SJSA1 (cell line): ENCODE measurements around the gene SATB2. TPM values are rescaled to one million over a fixed set of nuclear protein-coding genes. Genes with fewer than 3 reads are reported as not detected.

Experiments
- DNase-seq, 2 experiments: peaks; one replicate each; pipeline ENCODE4 v3.0.0-alpha.2; 2015 to 2020; ENCODE audit warnings: low spot score in 2 of 2, low read depth in 1 of 2
- H3K27ac ChIP-seq: fragments of 250-450 bp; sonication (Bioruptor Pico); 2 replicates; pipeline ENCODE4 v1.5.1; 2020; ENCODE audit warnings: mild to moderate bottlenecking, moderate library complexity
- H3K27me3 ChIP-seq: fragments of 250-450 bp; sonication (Bioruptor Pico); replicated peaks from 2 replicates; pipeline ENCODE4 v1.5.1; 2020; ENCODE audit warnings: mild to moderate bottlenecking, moderate library complexity
- H3K36me3 ChIP-seq: fragments of 250-450 bp; sonication (Bioruptor Pico); 2 replicates; pipeline ENCODE4 v1.5.1; 2020; ENCODE audit warnings: mild to moderate bottlenecking
- H3K4me1 ChIP-seq: fragments of 250-450 bp; sonication (Bioruptor Pico); replicated peaks from 2 replicates; pipeline ENCODE4 v1.6.1; 2021; ENCODE audit warnings: mild to moderate bottlenecking
- H3K4me3 ChIP-seq: fragments of 250-450 bp; sonication (Bioruptor Pico); 2 replicates; pipeline ENCODE4 v1.5.1; 2020; ENCODE audit warnings: mild to moderate bottlenecking
- H3K9me3 ChIP-seq: fragments of 250-450 bp; sonication (Bioruptor Pico); replicated peaks from 2 replicates; pipeline ENCODE4 v1.5.1; 2020; ENCODE audit warnings: mild to moderate bottlenecking
- total RNA-seq: library from RNA; depleted of rRNA; stranded (reverse); fragments of >200 nt; shearing (Covaris generic); gene quantifications from 2 replicates; pipeline ENCODE4 v1.2.3, GENCODE V29; 2014

Gene SATB2
- total RNA-seq, 1 experiment from 2014 or later = 11.0 TPM

GRCh38 chr2:199306116-199306515 lies 151.6 kb downstream of the SATB2 start:
- no peak for DNase-seq
- H3K27me3 ChIP-seq = no peaks in the 10 kb centered on the region
- no peak overlapping the region for H3K4me3 ChIP-seq
- no peaks in the 10 kb centered on the region for H3K9me3 ChIP-seq
- peaks cover 31% of the 10 kb centered on the region for H3K4me1 ChIP-seq
- H3K36me3 ChIP-seq = peaks cover 13% of the 10 kb centered on the region; the same call in 1 of the 2 replicates
- H3K27ac ChIP-seq = no peak overlapping the region

- Histone ChIP-seq H3K36me3 (peaks cover 13% of the 10 kb centered on the region; the same call in 1 of the 2 replicates), H3K27ac (peak overlapping the region; percentile 100), H3K27me3 (no peaks in the 10 kb centered on the region), H3K4me1 (peaks cover 31% of the 10 kb centered on the region), H3K4me3 (no peak overlapping the region), H3K9me3 (no peaks in the 10 kb centered on the region)
- DNase-seq = peak; percentile 87 to 97
Measured at GRCh38 chr2:199303728-199304177, 154.0 kb downstream of the SATB2 start.

DNA sequence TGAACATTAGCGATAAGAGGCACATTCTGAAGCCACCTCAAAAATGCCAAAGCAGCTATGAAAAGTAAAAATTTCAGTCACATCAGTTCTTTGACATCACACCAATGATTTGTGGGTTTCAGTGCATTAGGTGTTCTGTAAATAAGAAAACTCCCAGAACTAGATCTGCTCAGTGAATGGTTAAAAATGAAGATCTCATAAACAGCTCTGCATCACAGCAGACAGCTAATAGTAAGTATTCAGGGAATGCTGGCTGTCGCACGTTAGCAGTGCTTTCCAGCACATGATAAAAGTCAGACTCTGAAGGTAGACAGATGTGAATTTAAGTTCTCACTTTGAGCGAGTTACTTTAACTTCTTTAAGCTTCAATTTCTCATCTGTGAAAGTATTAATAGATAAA lies 154.9 kb downstream of the SATB2 start:
- Histone ChIP-seq H3K27me3 (no peaks in the 10 kb centered on the region), H3K9me3 (no peaks in the 10 kb centered on the region), H3K36me3 (peaks cover 13% of the 10 kb centered on the region; the same call in 1 of the 2 replicates), H3K27ac (peak overlapping the region; percentile 100), H3K4me1 (peaks cover 31% of the 10 kb centered on the region), H3K4me3 (no peak overlapping the region)
- peak; percentile 53 to 82 for DNase-seq

DNA sequence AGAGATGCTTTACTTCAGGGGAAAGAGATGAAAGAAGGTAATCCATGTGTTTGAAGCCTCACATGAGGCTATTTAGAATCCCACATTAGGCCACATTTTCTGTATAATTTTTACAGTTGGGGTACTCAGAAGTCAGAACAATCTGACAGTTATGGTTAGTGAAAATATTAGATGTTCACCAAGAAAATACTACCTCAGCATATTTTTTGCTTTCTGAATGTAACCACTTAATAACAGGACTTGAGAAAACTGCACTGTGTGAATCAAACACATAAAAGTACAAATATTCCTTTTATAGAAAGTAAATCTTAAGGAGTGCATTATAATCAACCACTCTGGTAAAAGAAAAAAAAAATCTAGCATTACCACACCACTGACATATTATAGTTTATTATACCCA lies 169.3 kb downstream of the SATB2 start:
- no peaks in the 10 kb centered on the region for H3K9me3 ChIP-seq
- no peak for DNase-seq
- no peak overlapping the region for H3K27ac ChIP-seq
- no peaks in the 10 kb centered on the region for H3K27me3 ChIP-seq
- H3K4me1 ChIP-seq = no peaks in the 10 kb centered on the region
- H3K36me3 ChIP-seq = peaks cover 3% of the 10 kb centered on the region; the same call in 1 of the 2 replicates
- no peak overlapping the region for H3K4me3 ChIP-seq

DNA sequence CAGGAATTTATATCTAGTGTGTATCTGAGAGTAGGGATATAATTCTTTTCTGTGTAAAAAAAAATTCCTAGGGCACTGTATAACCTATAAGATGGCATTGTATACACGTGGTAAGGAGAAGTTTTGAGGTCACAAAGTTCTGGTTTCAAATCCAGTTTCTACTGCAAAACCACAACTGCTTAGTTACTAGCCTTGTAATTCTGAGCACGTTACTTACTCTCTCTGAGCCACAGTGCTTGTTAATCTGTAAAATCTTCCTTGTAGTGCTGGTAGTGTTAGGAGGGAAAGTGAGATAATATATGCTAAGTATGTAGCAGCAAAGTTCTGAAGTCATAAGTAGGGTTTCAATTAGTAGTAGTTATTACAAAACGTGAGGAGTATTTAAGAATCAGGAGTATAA lies 175.4 kb downstream of the SATB2 start:
- Histone ChIP-seq H3K4me3 (no peak overlapping the region), H3K4me1 (0 out of 2 replicates have a peak, but pooled peaks cover 3% of the 10 kb centered on the region), H3K27me3 (no peaks in the 10 kb centered on the region), H3K9me3 (no peaks in the 10 kb centered on the region), H3K27ac (no peak overlapping the region), H3K36me3 (peaks cover 3% of the 10 kb centered on the region; the same call in 1 of the 2 replicates)
- DNase-seq = no peak

DNA sequence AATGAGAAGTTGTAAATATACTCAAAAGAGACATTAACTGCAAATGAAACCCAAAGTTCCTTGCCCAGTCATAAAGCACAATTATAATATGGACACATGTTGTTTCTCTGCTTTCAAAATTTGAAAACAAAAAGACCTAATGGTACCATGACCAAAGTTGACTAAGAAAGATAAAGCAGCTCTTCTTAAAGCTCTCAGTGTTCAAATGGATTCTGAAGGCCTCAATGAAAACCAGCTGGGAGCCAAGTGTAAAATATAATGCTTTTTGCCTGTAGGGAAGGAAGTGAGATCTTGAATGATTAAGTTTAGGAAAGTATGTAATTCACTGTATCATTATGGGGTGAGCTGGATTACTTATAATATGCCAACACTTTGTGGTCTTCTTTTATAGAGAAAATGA lies 178.6 kb downstream of the SATB2 start:
- H3K4me3 ChIP-seq = no peak overlapping the region
- no peak for DNase-seq
- no peaks in the 10 kb centered on the region for H3K27me3 ChIP-seq
- H3K9me3 ChIP-seq = no peaks in the 10 kb centered on the region
- H3K27ac ChIP-seq = no peak overlapping the region
- H3K4me1 ChIP-seq = 0 out of 2 replicates have a peak, but pooled peaks cover 5% of the 10 kb centered on the region
- H3K36me3 ChIP-seq = peaks cover 3% of the 10 kb centered on the region; the same call in 1 of the 2 replicates

DNA sequence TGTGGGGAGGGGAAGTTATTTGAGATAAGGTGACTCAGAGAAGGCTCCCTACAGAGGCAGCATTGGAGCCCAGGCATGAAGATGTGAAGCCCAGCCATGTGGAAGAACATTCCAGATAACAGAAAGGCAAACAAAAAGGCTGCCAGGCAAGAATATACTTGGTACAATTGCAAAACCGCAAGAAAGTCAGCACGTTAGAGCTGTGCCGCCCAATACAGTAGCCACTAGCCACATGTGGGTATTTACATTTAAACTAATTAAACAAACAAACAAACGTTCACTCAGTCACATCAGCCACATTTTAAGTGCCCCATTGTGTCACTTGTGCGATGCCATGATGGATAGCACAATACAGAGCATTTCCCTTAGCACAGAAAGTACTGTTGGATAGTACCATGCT lies 179.6 kb downstream of the SATB2 start:
- H3K4me3 ChIP-seq = no peak overlapping the region
- H3K27me3 ChIP-seq = no peaks in the 10 kb centered on the region
- peak in 1 of 2 experiments; percentile 9 for DNase-seq
- no peak overlapping the region for H3K27ac ChIP-seq
- no peaks in the 10 kb centered on the region for H3K9me3 ChIP-seq
- no peaks in the 10 kb centered on the region for H3K36me3 ChIP-seq
- peaks cover 8% of the 10 kb centered on the region for H3K4me1 ChIP-seq

DNA sequence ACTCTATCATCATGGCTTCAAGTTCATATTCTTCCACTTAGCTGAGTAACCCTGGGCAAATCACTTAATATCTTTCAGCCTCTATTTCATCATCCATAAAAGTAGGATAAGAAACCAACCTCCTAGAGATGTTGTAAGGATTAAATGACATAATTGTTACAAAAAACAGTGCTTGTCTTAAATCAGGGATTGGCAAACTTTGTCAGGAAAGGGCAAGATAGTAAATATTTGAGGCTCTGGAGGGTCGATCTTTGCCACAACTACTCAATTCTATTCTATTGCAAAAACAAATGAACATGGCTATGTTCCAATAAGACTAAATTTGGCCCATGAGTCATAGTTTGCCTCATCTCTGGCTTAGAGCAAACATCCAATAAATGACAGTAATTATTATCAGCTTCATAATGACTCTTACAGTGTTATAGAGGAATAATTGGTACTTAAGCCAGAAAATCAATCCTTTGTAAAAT lies 184.7 kb downstream of the SATB2 start:
- Histone ChIP-seq H3K36me3 (peaks cover 6% of the 10 kb centered on the region), H3K9me3 (no peaks in the 10 kb centered on the region), H3K4me1 (peaks cover 34% of the 10 kb centered on the region), H3K4me3 (no peak overlapping the region), H3K27ac (no peak overlapping the region), H3K27me3 (no peaks in the 10 kb centered on the region)
- DNase-seq = peak in 1 of 2 experiments; percentile 23

- H3K36me3 ChIP-seq = no peaks in the 10 kb centered on the region
- peaks cover 7% of the 10 kb centered on the region; the same call in 1 of the 2 replicates for H3K4me1 ChIP-seq
Measured at GRCh38 chr2:199261936-199262335, 195.8 kb downstream of the SATB2 start.

GRCh38 chr2:199261239-199261638 lies 196.5 kb downstream of the SATB2 start:
- Histone ChIP-seq H3K4me1 (peaks cover 7% of the 10 kb centered on the region; the same call in 1 of the 2 replicates), H3K9me3 (peaks cover 14% of the 10 kb centered on the region; the same call in 1 of the 2 replicates), H3K27me3 (no peaks in the 10 kb centered on the region), H3K36me3 (no peaks in the 10 kb centered on the region), H3K4me3 (no peak overlapping the region), H3K27ac (0 out of 2 replicates have a peak overlapping the region, but pooled peaks have one; percentile 34)
- DNase-seq = peak; percentile 51 to 52

More at GRCh38 chr2:199261936-199262335, 195.8 kb downstream of the SATB2 start:
- Histone ChIP-seq H3K27ac (0 out of 2 replicates have a peak overlapping the region, but pooled peaks have one; percentile 34), H3K4me3 (no peak overlapping the region), H3K27me3 (no peaks in the 10 kb centered on the region), H3K9me3 (peaks cover 14% of the 10 kb centered on the region; the same call in 1 of the 2 replicates)
- no peak for DNase-seq

GRCh38 chr2:199259671-199260070 lies 198.1 kb downstream of the SATB2 start:
- no peaks in the 10 kb centered on the region for H3K36me3 ChIP-seq
- H3K9me3 ChIP-seq = peaks cover 14% of the 10 kb centered on the region; the same call in 1 of the 2 replicates
- H3K4me1 ChIP-seq = peaks cover 7% of the 10 kb centered on the region; the same call in 1 of the 2 replicates
- no peaks in the 10 kb centered on the region for H3K27me3 ChIP-seq
- no peak overlapping the region for H3K4me3 ChIP-seq
- H3K27ac ChIP-seq = no peak overlapping the region
- no peak for DNase-seq

DNA sequence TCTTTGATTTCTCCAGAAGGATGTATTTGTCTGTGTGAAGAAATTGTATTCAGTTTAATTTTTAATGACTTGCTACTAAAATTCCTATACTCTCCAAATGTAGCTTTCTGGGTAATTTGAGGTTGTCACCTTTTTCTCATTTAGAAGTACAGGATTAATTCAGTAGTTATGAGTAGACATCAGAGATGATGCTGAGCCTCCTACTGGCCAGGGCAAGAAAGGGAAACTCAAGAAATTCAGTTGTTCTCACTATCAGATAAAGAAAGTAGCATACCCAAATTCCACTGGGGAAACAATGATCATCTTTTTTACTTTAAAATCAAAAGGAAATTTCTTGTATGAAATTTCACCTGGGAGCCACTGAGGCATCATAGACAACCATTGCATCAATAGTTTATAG lies 199.4 kb downstream of the SATB2 start:
- Histone ChIP-seq H3K4me3 (no peak overlapping the region), H3K27me3 (no peaks in the 10 kb centered on the region), H3K4me1 (peaks cover 7% of the 10 kb centered on the region; the same call in 1 of the 2 replicates), H3K27ac (no peak overlapping the region), H3K36me3 (no peaks in the 10 kb centered on the region), H3K9me3 (peaks cover 9% of the 10 kb centered on the region; the same call in 1 of the 2 replicates)
- no peak for DNase-seq

DNA sequence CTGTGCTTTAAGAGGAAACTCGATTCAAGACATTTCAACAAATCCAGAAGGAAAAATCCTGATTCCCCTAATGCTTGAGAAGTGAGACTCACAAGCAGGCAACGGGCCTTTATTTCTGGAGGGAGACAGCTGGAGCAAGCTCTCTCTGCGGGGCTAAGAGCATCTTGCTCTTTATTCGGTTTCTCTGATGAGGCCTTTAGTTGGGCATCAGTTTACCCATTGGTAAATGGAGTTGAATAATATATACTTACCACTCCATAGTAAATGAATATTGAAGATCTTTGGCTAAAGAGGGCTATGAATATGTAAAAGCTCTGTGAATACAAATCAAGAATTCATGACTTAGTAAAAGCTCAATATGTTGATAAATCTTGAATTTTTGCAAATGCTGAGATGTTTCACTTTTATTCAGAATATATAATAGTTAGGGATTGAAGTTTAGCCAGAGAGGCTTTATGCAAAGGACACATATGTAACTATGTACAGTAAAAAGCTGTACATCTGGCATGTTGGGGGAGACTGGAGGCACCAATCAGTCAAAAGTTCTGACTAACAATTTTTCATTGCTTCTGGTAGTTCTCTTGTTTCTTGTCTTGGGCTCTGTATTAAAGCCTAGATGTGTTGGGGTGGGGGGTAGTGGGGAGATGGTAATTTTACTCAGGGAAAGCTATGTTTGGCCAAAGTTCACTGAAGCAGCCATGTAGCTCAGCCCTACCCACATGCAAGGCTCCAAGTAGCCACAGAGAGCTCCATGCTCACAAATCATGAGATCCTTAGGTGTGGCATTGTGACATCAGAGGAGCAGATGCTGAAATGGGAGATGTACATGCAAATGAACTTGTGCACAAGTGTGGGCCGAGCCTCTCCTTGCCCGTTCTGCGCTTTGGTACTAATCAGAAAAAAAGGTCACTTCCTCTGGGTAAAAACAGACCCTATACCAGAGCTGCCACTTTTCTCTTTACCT lies 200.2 kb downstream of the SATB2 start:
- H3K4me1 ChIP-seq = peaks cover 7% of the 10 kb centered on the region; the same call in 1 of the 2 replicates
- DNase-seq = no peak

More for the DNA sequence above, 200.2 kb downstream of the SATB2 start:
- Histone ChIP-seq H3K27me3 (no peaks in the 10 kb centered on the region), H3K4me3 (no peak overlapping the region), H3K27ac (no peak overlapping the region), H3K36me3 (no peaks in the 10 kb centered on the region), H3K9me3 (peaks cover 7% of the 10 kb centered on the region; the same call in 1 of the 2 replicates)
